ENCODE measurements around the gene TOB2.
"Not testable (repeated sequence)": the region's sequence is repeated elsewhere in the genome, so short reads cannot be mapped to it uniquely, and the experiment has no call there.

Gene TOB2

DNA sequence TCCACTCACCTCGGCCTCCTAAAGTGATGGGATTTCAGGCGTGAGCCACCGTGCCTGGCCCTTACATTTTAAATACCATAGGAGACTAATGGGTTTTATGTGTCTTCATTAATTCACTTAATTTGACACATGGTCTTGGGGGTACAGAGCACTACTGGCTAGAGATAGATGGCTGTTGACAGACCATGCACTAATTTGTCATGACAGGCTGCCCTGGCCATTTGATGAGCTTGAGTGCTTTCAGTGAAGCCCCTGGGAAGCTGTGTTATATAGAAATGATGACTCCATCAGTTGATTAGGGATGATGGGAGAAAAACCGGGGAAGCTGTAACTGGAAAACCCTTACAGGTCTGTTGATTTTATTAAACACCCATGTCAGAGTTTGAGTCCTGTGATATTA is 15.3 kb upstream of the TOB2 start:
- DNase-seq: no peak

GRCh38 chr22:41460071-41460470 is 13.5 kb upstream of the TOB2 start:
- DNase-seq: not testable (repeated sequence)

- DNase-seq: no peak
Measured at GRCh38 chr22:41459431-41459830, 12.8 kb upstream of the TOB2 start.

DNA sequence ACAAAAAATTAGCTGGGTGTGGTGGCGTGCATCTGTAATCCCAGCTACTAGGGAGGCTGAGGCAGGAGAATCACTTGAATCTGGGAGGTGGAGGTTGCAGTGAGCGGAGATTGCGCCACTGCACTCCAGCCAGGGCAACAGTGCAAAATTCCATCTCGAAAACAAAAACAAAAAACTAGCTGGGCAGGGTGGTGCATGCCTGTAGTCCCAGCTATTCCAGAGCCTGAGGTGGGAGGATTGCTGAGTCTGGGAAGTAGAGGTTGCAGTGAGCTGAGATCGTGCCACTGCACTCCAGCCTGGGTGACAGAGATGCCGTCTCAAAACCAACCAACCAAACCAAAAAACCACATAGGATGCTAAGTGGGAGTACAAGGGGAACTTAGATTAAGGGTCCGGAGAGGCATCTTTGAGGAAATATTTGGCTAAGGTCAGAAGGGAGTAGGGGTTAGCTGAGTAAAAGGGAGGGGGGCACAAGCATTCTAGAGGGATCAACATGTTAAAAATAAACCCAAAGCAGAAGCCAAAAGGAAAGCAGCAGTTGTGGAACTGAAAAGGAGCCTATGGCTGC is 11.6 kb upstream of the TOB2 start:
- no peak for DNase-seq

GRCh38 chr22:41448189-41448808 is 1.7 kb upstream of the TOB2 start:
- peak; percentile 99 for DNase-seq

GRCh38 chr22:41447435-41448188 is 1.0 kb upstream of the TOB2 start:
- DNase-seq: peak; percentile 49

DNA sequence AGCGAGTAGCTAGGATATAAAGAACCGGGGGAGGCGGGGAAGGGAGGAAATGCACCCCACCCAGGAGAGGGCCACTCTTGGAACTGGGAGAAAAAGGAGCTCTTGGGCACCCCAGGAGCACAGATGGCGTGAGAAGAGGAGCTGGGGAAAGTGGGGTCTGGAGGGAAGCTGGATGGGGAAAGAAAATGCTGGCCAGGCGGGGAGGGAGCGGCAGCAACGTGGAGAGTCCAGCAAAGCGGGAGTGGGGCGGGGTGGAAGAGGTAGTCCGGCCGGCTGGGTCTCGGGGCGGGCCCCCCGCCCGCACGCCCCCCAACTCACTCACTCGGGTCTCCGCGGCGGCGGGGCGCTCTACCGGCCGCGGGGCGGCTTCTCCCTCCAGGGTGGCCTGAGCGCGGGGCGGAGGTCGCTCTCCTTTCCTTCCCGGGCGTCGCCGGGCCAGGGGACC is 522 bp downstream of the TOB2 start:
- no peak for DNase-seq

- no peak for DNase-seq
Measured at GRCh38 chr22:41445129-41446056, 1.2 kb downstream of the TOB2 start.

DNA sequence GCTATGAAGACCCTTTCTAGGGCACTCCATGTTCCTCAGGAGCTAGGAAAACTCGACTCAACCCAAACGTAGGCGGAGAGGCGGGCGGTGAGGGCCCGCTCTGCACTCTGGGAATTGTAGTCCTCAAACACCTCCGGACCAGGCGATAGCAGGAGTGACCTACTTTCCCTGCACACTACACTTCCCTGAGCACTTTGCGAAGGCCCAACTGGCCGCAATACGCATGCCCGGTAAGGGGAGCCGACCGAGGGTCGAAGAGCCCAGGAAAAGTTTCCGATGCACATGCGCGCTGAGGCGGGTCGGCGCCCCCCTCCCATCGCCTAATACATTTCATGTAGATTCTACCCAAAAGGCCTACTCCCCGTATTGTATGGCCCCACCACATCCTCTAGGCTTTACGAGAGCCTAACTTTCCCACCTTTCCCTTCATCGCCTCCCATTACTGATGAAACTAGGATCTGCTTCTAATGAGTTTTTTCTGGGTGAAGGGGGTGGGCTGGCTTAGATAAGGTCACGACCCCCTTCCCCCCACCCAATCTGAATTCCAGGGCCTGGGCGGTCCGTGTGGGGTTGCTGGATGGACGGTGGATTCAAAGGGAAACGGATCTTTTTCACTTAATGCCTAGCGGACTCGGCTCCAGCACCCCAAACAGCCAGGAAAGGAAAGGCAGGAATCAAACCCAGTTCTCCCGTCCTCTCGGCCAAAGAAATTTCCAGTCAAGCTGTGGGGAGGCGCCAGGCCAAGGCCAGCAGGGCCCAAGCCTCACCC is 2.1 kb downstream of the TOB2 start:
- DNase-seq: peak; percentile 96

- DNase-seq: no peak
Measured at GRCh38 chr22:41442240-41442792, 4.3 kb downstream of the TOB2 start.

DNA sequence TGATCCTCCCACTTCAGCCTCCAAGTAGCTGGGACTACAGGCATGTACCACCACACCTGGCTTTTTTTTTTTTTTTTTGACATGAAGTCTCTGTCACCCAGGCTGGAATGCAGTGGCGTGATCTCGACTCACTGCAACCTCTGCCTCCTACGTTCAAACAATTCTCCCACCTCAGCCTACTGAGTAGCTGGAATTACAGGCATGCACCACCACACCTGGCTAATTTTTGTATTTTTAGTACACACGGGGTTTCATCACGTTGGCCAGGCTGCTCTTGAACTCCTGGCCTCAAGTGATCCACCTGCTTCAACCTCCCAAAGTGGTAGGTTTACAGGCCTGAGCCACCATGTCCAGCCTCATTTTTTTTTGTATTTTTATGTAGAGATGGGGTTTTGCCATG is 6.1 kb downstream of the TOB2 start:
- not testable (repeated sequence) for DNase-seq

DNA sequence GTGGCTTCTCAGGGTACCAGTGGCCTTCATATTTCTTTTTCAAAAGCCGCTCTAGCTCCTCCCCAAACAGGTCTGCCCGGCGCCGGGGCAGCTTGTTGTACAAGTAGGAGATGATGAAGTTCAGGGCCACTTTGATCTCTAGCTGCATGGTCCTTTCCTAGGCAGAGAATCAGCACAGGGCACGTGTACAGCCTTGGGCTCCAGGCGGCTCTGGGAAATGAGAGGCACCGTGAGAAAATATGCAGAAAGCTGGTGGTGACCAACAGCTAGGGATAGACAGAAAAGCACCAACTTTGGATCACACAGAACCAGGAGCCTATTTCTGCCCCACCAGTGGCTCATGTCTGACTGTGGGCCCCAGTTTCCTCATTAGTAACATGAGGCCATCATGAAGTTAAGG is 9.4 kb downstream of the TOB2 start:
- DNase-seq: no peak

DNA sequence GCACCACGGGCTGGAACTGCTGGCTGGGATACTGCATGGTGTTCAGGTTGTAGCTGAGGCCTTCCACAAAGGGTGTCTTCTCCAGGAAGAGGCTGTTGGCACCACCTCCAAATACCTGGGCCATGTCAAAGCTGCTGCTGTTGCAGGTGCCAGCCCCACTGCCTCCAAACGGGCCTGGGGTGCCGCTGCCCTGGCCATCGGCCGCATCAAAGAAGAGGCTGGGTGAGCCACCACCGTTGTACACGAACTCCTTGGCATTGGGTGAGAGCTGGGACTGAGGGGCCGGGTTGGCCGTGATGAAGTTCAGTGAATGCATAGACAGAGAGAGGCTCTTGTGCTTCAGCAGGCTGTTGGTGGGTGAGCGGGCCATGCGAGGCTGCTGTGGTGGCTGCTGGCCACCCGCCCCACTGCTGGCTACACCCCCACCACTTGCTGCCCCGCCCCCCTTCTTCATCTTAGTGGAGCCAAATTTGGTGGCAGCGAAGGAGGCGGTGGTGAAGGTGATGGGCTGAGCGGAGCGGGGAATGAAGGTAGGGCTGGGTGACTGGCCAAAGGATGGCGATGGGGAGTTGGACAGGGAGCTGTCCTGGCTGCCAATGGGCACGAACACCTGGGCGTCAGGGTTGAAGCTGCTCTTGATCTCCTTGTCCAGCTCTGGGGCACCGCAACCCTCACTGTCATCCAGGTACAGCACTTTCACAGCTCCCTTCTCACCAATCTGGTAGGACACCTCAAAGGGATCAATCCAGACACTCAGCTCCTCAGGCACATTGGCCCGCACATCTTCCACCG is 10.1 kb downstream of the TOB2 start:
- no peak for DNase-seq

- DNase-seq: no peak
Measured at GRCh38 chr22:41435560-41435959, 11.0 kb downstream of the TOB2 start.

GRCh38 chr22:41434361-41435003 is 12.1 kb downstream of the TOB2 start:
- not testable (repeated sequence) for DNase-seq

GRCh38 chr22:41433480-41433879 is 13.1 kb downstream of the TOB2 start:
- DNase-seq: not testable (repeated sequence)

DNA sequence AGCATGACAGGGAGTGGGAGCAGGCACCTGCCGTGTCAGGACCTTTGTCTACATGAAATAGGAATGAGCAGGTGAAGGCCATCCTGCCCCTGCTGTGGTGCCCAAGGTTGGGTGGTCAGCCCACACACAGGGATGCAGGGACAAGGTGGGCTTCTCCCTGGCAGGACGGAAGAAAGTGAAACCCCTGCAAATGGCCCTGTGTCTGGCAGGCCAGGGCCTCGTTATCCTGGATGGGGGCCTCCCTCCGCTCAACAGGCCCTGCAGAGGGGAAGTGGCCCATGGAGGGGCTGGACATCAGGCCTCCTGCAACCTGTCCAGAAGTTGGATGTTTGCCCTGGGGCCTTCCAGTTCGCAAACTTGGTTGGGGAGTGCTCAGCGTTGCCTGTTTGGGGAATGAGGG is 14.9 kb downstream of the TOB2 start:
- no peak for DNase-seq

- no peak for DNase-seq
Measured at GRCh38 chr22:41429951-41430332, 16.7 kb downstream of the TOB2 start.

DNA sequence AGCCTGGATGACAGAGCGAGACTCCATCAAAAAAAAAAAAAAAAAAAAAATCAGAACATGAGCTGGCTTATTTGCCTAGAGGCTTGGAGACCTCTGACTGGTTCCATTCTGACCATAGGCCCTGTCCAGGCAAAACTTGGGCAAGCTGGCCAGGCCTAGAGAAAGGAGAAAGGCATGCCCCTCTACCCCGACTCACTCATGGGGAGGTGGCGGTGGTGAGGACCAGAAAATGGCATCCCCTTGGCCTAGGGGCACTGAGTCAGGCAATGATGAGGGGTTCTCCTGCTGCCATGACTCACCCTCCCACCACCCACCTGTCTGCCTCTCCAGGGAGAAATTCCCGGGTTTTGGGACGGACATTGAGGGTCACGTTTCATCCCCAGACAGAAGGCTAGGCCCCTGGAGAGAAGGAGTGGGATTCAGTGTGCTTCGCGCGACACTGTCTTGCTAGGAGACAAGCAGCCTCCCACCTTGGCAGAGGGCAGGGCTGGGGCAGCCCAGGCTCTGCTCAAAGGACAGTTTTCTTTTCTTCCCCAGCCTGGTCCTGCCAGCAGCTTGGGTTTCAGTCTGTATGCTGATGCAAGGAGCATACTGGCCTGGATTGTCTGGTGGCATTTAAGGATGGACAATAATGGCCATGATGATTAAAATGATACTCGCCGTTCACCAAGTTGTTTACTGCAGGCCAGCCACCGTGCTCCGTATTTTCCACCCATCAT is 17.2 kb downstream of the TOB2 start:
- DNase-seq: no peak

Data from NCI-H1436 (cell line).